Measurements from ENCODE around the gene BUD31. TPM values are rescaled to one million over a fixed set of nuclear protein-coding genes. Genes with fewer than 3 reads are reported as not detected.

BUD31 gene
- total RNA-seq, 1 donor from 2014 or later: 131 TPM

DNA sequence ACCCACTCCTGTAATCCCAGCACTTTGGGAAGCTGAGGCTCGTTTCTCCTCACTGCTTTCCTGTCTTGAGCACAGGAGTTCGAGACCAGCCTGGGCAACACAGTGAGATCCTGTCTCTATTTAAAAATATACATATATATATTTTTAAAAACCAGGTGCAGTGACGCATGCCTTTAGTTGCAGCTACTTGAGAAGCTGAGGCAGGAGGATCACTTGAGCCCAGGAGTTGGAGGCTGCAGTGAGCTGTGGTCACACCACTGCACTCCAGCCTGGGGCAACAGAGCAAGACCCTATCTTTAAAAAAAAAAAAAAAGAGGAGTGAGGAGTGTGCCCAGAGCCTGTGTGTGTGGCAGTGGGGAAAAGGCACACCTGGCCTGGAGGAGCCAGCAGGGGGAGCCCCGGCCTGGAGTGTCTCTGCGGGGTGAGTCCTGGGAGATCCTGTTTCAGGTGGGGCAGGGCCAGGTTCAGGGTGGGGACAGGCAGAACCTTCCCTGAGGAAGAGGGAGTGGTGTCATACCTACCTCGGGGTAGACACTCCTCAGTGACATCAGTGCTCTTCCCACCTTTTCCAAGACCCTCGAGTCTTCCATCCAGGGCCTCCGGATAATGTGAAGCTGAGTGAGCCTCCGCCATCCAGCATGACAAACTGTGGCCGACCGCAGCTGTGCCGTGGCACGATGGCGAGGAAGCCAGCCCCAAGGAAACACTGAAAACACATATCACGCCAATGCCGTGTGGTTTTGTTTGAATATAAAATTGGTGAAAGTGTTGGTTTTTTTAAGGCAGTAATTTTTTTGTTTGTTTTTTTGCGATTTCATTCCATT is 43.2 kb upstream of the BUD31 start:
- no peak for DNase-seq (ENCODE audit: extremely low spot score, unreplicated experiment)
- peak overlapping the region; percentile 34 for H3K27ac Mint-ChIP-seq (ENCODE audit: unreplicated experiment)
- H3K4me3 Mint-ChIP-seq (ENCODE audit: unreplicated experiment): no peak overlapping the region
- peaks cover 42% of the 10 kb centered on the region for H3K36me3 Mint-ChIP-seq (ENCODE audit: unreplicated experiment)
- H3K27me3 Mint-ChIP-seq (ENCODE audit: unreplicated experiment): no peaks in the 10 kb centered on the region
- peak; percentile 52 for TF ChIP-seq CTCF (IDR thresholded peaks at IDR 0.05)
- H3K4me1 Mint-ChIP-seq (ENCODE audit: unreplicated experiment): no peaks in the 10 kb centered on the region
- no peaks in the 10 kb centered on the region for H3K9me3 Mint-ChIP-seq (ENCODE audit: unreplicated experiment)

DNA sequence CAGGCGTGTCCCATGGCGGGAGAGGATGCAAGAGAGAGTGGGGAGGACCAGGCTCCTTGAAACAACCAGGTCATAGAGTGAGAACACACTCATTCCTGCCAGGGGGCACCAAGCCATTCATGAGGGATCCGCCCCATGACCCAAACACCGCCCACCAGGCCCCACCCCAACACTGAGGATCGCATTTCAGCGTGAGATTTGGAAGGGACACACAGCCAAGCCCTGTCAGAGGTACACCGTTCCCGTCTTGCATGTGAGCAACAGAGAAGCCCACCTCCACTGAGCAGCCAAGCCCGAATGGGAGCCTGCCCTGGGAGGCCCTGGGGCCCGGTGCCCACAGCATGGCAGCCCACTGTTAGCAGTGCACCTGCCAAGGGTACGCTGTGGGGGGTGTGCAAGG is 42.1 kb upstream of the BUD31 start:
- peaks cover 4% of the 10 kb centered on the region for H3K4me1 Mint-ChIP-seq (ENCODE audit: unreplicated experiment)
- H3K9me3 Mint-ChIP-seq (ENCODE audit: unreplicated experiment): no peaks in the 10 kb centered on the region
- no peak overlapping the region for H3K27ac Mint-ChIP-seq (ENCODE audit: unreplicated experiment)
- H3K36me3 Mint-ChIP-seq (ENCODE audit: unreplicated experiment): peaks cover 35% of the 10 kb centered on the region
- TF ChIP-seq CTCF (IDR thresholded peaks at IDR 0.05): no peak
- no peak overlapping the region for H3K4me3 Mint-ChIP-seq (ENCODE audit: unreplicated experiment)
- no peaks in the 10 kb centered on the region for H3K27me3 Mint-ChIP-seq (ENCODE audit: unreplicated experiment)
- no peak for DNase-seq (ENCODE audit: extremely low spot score, unreplicated experiment)

DNA sequence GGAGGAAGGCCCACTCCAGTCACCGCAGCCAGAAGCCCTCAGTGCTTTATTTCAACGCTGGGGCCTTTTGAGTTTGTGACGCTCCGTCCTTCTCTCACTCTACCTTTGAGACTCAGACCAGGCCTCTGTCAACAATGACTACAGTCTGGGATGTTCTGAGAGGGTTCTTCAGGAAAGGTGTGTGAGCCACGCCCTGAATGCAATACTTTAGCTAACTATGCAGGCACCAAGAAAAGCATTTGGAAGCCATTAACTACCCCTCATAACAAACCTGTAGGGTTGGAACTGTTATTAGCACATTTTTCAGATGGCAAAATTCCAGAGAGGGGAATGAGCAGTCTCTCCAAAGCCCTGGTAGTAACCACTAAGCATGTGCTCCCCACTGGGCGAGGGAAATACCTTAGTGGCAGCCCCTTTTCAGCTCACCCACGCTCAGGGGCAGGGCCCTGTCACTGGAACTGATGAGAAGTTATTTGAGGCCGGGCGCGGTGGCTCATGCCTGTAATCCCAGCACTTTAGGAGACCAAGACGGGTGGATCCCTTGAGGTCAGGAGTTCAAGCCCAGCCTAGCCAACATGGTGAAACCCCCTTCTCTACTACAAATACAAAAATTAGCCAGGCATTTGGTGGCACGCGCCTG is 39.9 kb upstream of the BUD31 start:
- TF ChIP-seq CTCF (IDR thresholded peaks at IDR 0.05): no peak
- no peaks in the 10 kb centered on the region for H3K27me3 Mint-ChIP-seq (ENCODE audit: unreplicated experiment)
- H3K9me3 Mint-ChIP-seq (ENCODE audit: unreplicated experiment): no peaks in the 10 kb centered on the region
- H3K4me1 Mint-ChIP-seq (ENCODE audit: unreplicated experiment): peaks cover 19% of the 10 kb centered on the region
- H3K4me3 Mint-ChIP-seq (ENCODE audit: unreplicated experiment): no peak overlapping the region
- peaks cover 23% of the 10 kb centered on the region for H3K36me3 Mint-ChIP-seq (ENCODE audit: unreplicated experiment)
- DNase-seq (ENCODE audit: extremely low spot score, unreplicated experiment): no peak
- H3K27ac Mint-ChIP-seq (ENCODE audit: unreplicated experiment): peak overlapping the region; percentile 41

DNA sequence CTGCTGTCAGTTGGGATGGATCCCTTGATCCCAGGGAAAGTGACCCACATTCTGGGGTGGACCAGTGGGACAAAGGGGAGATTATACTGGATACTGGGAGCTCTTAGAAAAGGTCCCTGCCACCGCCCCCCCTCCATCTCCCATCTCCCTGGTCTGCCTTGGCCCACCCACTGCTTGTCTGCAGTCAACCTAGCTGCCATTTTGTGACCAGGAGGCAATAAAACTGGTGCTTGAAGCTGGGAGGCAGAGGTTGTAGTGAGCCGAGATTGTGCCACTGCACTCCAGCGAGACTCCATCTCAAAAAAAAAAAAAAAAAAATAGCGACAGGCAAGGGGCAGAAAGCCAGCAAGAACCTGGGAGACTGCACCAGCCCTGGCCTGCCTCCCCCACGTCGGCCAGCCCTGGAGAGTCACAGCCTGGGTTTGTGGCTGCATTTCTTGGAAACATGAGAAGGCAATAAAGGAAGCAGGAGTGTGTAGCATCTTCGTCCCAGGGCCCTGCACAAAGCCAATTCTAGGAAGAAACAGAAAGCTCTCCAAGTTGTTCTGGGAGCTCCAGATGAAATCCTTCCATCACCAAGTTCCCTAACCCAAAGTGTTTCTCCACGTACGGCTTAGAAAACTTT is 38.9 kb upstream of the BUD31 start:
- Mint-ChIP-seq H3K27me3 (ENCODE audit: unreplicated experiment) (no peaks in the 10 kb centered on the region), H3K9me3 (ENCODE audit: unreplicated experiment) (no peaks in the 10 kb centered on the region), H3K4me1 (ENCODE audit: unreplicated experiment) (peaks cover 19% of the 10 kb centered on the region), H3K36me3 (ENCODE audit: unreplicated experiment) (peaks cover 17% of the 10 kb centered on the region), H3K27ac (ENCODE audit: unreplicated experiment) (no peak overlapping the region), H3K4me3 (ENCODE audit: unreplicated experiment) (no peak overlapping the region)
- TF ChIP-seq CTCF (IDR thresholded peaks at IDR 0.05): no peak
- DNase-seq (ENCODE audit: extremely low spot score, unreplicated experiment): no peak

DNA sequence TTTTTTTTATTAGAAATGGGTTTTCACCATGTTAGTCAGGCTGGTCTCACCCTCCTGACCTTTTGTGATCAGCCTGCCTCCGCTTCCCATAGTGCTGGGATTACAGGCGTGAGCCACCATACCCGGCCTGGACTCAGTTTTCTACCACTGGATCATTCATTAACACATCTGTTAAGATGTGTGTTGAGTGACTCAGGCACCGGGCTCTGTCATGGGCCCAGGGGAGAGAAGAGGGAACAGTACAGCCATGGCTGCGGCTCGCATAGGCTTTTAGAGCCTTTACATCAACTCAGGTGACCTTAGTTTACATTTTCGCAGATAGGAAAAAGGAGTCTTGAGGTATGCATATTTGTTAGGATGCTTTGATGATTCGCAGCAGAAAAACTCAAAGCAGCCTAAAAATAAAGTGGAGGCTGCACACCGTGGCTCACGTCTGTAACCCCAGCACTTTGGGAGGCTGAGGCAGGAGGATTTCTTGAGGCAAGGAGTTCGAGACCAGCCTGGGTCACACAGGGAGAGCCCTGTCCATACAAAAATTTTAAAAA is 37.3 kb upstream of the BUD31 start:
- H3K4me3 Mint-ChIP-seq (ENCODE audit: unreplicated experiment): no peak overlapping the region

More for the DNA sequence above, 37.3 kb upstream of the BUD31 start:
- H3K36me3 Mint-ChIP-seq (ENCODE audit: unreplicated experiment): peaks cover 8% of the 10 kb centered on the region
- no peak overlapping the region for H3K27ac Mint-ChIP-seq (ENCODE audit: unreplicated experiment)
- no peaks in the 10 kb centered on the region for H3K9me3 Mint-ChIP-seq (ENCODE audit: unreplicated experiment)
- H3K4me1 Mint-ChIP-seq (ENCODE audit: unreplicated experiment): peaks cover 19% of the 10 kb centered on the region
- no peaks in the 10 kb centered on the region for H3K27me3 Mint-ChIP-seq (ENCODE audit: unreplicated experiment)
- no peak for DNase-seq (ENCODE audit: extremely low spot score, unreplicated experiment)
- no peak for TF ChIP-seq CTCF (IDR thresholded peaks at IDR 0.05)
